NB4 (cell line): Measurements from ENCODE around the gene XPC.

Experiments
- MAX ChIP-seq: IDR thresholded peaks from 2 replicates; pipeline ENCODE4 v1.6.1; 2011; ENCODE audit warnings: low read depth, low read length
- MYC ChIP-seq: IDR thresholded peaks from 2 replicates; pipeline ENCODE4 v1.6.1; 2011; ENCODE audit warnings: low read depth, low read length
- POLR2A ChIP-seq: IDR thresholded peaks from 2 replicates; pipeline ENCODE4 v1.6.1; 2011; ENCODE audit warnings: mild to moderate bottlenecking; ENCODE audit not compliant: insufficient read length; ENCODE audit errors: extremely low read depth
- TF ChIP-seq, protein P1 (sequence below): IDR thresholded peaks from one replicate; pipeline ENCODE4 v1.5.1; 2012; ENCODE audit warnings: low read depth, low read length

- TF ChIP-seq POLR2A (no peak), MAX (no peak), MYC (no peak)
- TF ChIP-seq, protein P1, sequence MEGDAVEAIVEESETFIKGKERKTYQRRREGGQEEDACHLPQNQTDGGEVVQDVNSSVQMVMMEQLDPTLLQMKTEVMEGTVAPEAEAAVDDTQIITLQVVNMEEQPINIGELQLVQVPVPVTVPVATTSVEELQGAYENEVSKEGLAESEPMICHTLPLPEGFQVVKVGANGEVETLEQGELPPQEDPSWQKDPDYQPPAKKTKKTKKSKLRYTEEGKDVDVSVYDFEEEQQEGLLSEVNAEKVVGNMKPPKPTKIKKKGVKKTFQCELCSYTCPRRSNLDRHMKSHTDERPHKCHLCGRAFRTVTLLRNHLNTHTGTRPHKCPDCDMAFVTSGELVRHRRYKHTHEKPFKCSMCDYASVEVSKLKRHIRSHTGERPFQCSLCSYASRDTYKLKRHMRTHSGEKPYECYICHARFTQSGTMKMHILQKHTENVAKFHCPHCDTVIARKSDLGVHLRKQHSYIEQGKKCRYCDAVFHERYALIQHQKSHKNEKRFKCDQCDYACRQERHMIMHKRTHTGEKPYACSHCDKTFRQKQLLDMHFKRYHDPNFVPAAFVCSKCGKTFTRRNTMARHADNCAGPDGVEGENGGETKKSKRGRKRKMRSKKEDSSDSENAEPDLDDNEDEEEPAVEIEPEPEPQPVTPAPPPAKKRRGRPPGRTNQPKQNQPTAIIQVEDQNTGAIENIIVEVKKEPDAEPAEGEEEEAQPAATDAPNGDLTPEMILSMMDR: no peak
These were observed 7.8 kb downstream of the XPC start for GRCh38 chr3:14170531-14171159.
